Transverse colon (tissue), 4 donors: Measurements from ENCODE around the gene TGFBR2.

Experiments used
- CTCF ChIP-seq, 5 experiments: fragments of 200-600 bp in 3 of 5; fragments of 450-650 bp in 2 of 5; sonication (generic) in 3 of 5; IDR thresholded peaks; 1 replicate in 2 of 5; 2 replicates in 3 of 5; pipeline ENCODE4 v1.5.1; 2016 to 2017; ENCODE audit warnings: antibody characterized with exemption in 5 of 5, inconsistent platforms in 3 of 5, mild to moderate bottlenecking in 2 of 5, moderate library complexity in 1 of 5
- POLR2A ChIP-seq: fragments of 450-650 bp; IDR thresholded peaks from one replicate; pipeline ENCODE4 v1.6.1; 2016; ENCODE audit warnings: antibody characterized with exemption, mild to moderate bottlenecking, moderate library complexity
- POLR2AphosphoS5 ChIP-seq, 3 donors: sonication (generic); formaldehyde crosslinking; IDR thresholded peaks; one replicate each; pipeline ENCODE4 v1.6.1; 2016; ENCODE audit warnings: antibody characterized with exemption in 3 of 3

DNA sequence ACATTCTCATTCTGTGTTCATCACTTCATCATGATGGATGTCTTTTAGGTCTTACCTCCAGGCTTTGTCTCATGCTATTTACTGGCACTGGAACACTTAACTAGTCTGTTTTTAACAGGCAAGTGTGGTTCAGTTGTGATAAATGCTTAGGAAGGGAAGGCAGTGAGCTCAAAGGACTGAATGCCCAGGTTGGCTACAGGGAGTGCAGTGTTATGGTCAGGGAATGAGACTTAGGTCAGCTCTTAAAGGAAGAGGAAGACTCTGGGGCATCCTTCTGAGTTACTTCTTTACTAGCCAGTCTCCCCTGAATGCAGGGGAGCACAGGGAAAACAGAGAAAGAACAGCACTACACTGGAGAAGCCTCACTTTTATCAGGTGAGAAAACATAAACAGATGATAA, 72.6 kb downstream of the TGFBR2 start:
- TF ChIP-seq POLR2A (no peak), CTCF (IDR thresholded peaks at IDR 0.05) (no peak), POLR2AphosphoS5 (IDR thresholded peaks at IDR 0.05) (no peak)
